H9 (cell line): ENCODE results near the gene AHI1. TPM values are rescaled to one million over a fixed set of nuclear protein-coding genes. Genes with fewer than 3 reads are reported as not detected.

Source experiments
- DNase-seq: peaks from one replicate; pipeline ENCODE4 v3.0.0-alpha.2; 2017
- H2AFZ ChIP-seq: one replicate; pipeline ENCODE4 v1.6.1; 2013; ENCODE audit warnings: mild to moderate bottlenecking, low read length, control low read depth, moderate library complexity
- H2AK5ac ChIP-seq: 2 replicates; pipeline ENCODE4 v1.6.1; 2013; ENCODE audit warnings: low read length, control low read depth, mixed read lengths; ENCODE audit not compliant: insufficient read length
- H2BK120ac ChIP-seq: one replicate; pipeline ENCODE4 v1.6.1; 2013; ENCODE audit warnings: low read depth, mild to moderate bottlenecking, low read length, control low read depth, inconsistent platforms; ENCODE audit not compliant: poor library complexity, severe bottlenecking
- H2BK12ac ChIP-seq: 2 replicates; pipeline ENCODE4 v1.6.1; 2013; ENCODE audit warnings: low read length, control low read depth, mixed read lengths, low read depth; ENCODE audit not compliant: insufficient read length
- H2BK15ac ChIP-seq: 2 replicates; pipeline ENCODE4 v1.6.1; 2013; ENCODE audit warnings: low read depth, low read length, control low read depth
- H2BK20ac ChIP-seq: one replicate; pipeline ENCODE4 v1.6.1; 2013; ENCODE audit warnings: low read depth, mild to moderate bottlenecking, low read length, control low read depth, inconsistent platforms; ENCODE audit not compliant: poor library complexity, severe bottlenecking
- H2BK5ac ChIP-seq: 2 replicates; pipeline ENCODE4 v1.6.1; 2013; ENCODE audit warnings: low read length, control low read depth, mixed read lengths; ENCODE audit not compliant: insufficient read length
- H3K14ac ChIP-seq: 2 replicates; pipeline ENCODE4 v1.6.1; 2013; ENCODE audit warnings: low read length, control low read depth; ENCODE audit not compliant: insufficient read depth
- H3K18ac ChIP-seq: 2 replicates; pipeline ENCODE4 v1.6.1; 2013; ENCODE audit warnings: low read depth, mild to moderate bottlenecking, mixed read lengths, low read length, control low read depth; ENCODE audit not compliant: insufficient read length
- H3K23ac ChIP-seq: 2 replicates; pipeline ENCODE4 v1.6.1; 2013; ENCODE audit warnings: low read length, control low read depth, mixed read lengths, low read depth; ENCODE audit not compliant: insufficient read length
- H3K23me2 ChIP-seq: 2 replicates; pipeline ENCODE4 v1.6.1; 2013; ENCODE audit warnings: low read depth, mild to moderate bottlenecking, mixed read lengths, low read length, control low read depth; ENCODE audit not compliant: insufficient read length, poor library complexity, severe bottlenecking
- H3K27ac ChIP-seq: 2 replicates; pipeline ENCODE4 v1.5.1; 2013; ENCODE audit warnings: low read length, control low read depth, mixed read lengths, low read depth; ENCODE audit not compliant: insufficient read length
- H3K27me3 ChIP-seq: 2 replicates; pipeline ENCODE4 v1.6.1; 2013; ENCODE audit warnings: low read length, control low read depth, inconsistent platforms; ENCODE audit not compliant: insufficient read depth
- H3K4ac ChIP-seq: 2 replicates; pipeline ENCODE4 v1.6.1; 2013; ENCODE audit warnings: low read depth, mild to moderate bottlenecking, control low read depth, inconsistent platforms, low read length, moderate library complexity
- H3K4me1 ChIP-seq: 2 replicates; pipeline ENCODE4 v1.6.1; 2013; ENCODE audit warnings: low read length, control low read depth, inconsistent platforms; ENCODE audit not compliant: insufficient read depth
- H3K4me2 ChIP-seq: 2 replicates; pipeline ENCODE4 v1.6.1; 2013; ENCODE audit warnings: low read length, control low read depth, mixed read lengths; ENCODE audit not compliant: insufficient read length, insufficient read depth
- H3K56ac ChIP-seq: 2 replicates; pipeline ENCODE4 v1.6.1; 2013; ENCODE audit warnings: low read depth, mild to moderate bottlenecking, mixed read lengths, low read length, control low read depth; ENCODE audit not compliant: insufficient read length
- H3K79me1 ChIP-seq: 2 replicates; pipeline ENCODE4 v1.6.1; 2013; ENCODE audit warnings: low read depth, mild to moderate bottlenecking, moderate library complexity, low read length, control low read depth, inconsistent platforms; ENCODE audit not compliant: insufficient read depth, poor library complexity, severe bottlenecking
- H3K79me2 ChIP-seq: 2 replicates; pipeline ENCODE4 v1.6.1; 2013; ENCODE audit warnings: low read length, control low read depth, inconsistent platforms; ENCODE audit not compliant: insufficient read depth
- H3K9ac ChIP-seq: 2 replicates; pipeline ENCODE4 v1.6.1; 2013; ENCODE audit warnings: low read length, control low read depth, mixed read lengths; ENCODE audit not compliant: insufficient read length; ENCODE audit errors: extremely low read depth
- H3K9me3 ChIP-seq: one replicate; pipeline ENCODE4 v1.6.1; 2013; ENCODE audit warnings: low read depth, low read length, inconsistent platforms; ENCODE audit not compliant: control insufficient read depth
- H3T11ph ChIP-seq: one replicate; pipeline ENCODE4 v1.6.1; 2013; ENCODE audit warnings: mild to moderate bottlenecking, low read length, control low read depth, inconsistent platforms
- H4K20me1 ChIP-seq: one replicate; pipeline ENCODE4 v1.6.1; 2013; ENCODE audit not compliant: control insufficient read depth, insufficient read length, insufficient read depth
- H4K5ac ChIP-seq: 2 replicates; pipeline ENCODE4 v1.6.1; 2013; ENCODE audit warnings: low read depth, mild to moderate bottlenecking, mixed read lengths, low read length, control low read depth; ENCODE audit not compliant: insufficient read length
- H4K8ac ChIP-seq: replicated peaks from 2 replicates; pipeline ENCODE4 v1.6.1; 2013; ENCODE audit warnings: low read length, control low read depth, mixed read lengths, low read depth; ENCODE audit not compliant: insufficient read length
- H4K91ac ChIP-seq: 2 replicates; pipeline ENCODE4 v1.6.1; 2013; ENCODE audit warnings: low read depth, mild to moderate bottlenecking, moderate library complexity, mixed read lengths, low read length, control low read depth; ENCODE audit not compliant: insufficient read length
- H3K27ac Mint-ChIP-seq, 3 experiments: 2 replicates in 2 of 3; 3 replicates in 1 of 3; pipeline ENCODE4 v1.8.0; 2020 to 2021; ENCODE audit warnings: mixed read lengths in 3 of 3, mild to moderate bottlenecking in 1 of 3, moderate library complexity in 1 of 3
- H3K27me3 Mint-ChIP-seq: 2 replicates; pipeline ENCODE4 v1.8.0; 2021; ENCODE audit warnings: low read depth, mild to moderate bottlenecking, moderate library complexity, mixed read lengths
- H3K36me3 Mint-ChIP-seq, 3 experiments: 2 replicates in 2 of 3; 3 replicates in 1 of 3; pipeline ENCODE4 v1.8.0; 2020 to 2021; ENCODE audit warnings: low read depth in 3 of 3, mixed read lengths in 3 of 3; ENCODE audit not compliant: insufficient read depth in 1 of 3
- H3K4me1 Mint-ChIP-seq, 2 experiments: 2 replicates each; pipeline ENCODE4 v1.8.0; 2020; ENCODE audit warnings: mixed read lengths in 2 of 2
- H3K4me3 Mint-ChIP-seq, 2 experiments: 2 replicates in 1 of 2; 3 replicates in 1 of 2; pipeline ENCODE4 v1.8.0; 2020 to 2021; ENCODE audit warnings: mild to moderate bottlenecking in 2 of 2, mixed read lengths in 2 of 2, moderate library complexity in 1 of 2
- H3K9me3 Mint-ChIP-seq, 2 experiments: 2 replicates in 1 of 2; 3 replicates in 1 of 2; pipeline ENCODE4 v1.8.0; 2020; ENCODE audit warnings: mild to moderate bottlenecking in 2 of 2, mixed read lengths in 2 of 2, moderate library complexity in 1 of 2
- whole genome bisulfite sequencing: extraction: QIAGEN DNeasy Blood & Tissue Kit; methylation state at CpG from one replicate; pipeline ENCODE4 v1.1.7; 2013; ENCODE audit warnings: missing lambda C conversion rate, low lambda C conversion rate, mixed read lengths; ENCODE audit not compliant: insufficient read length; ENCODE audit errors: extremely low coverage; 5-methylcytosine and 5-hydroxymethylcytosine counted together
- total RNA-seq: library from RNA; stranded (reverse); gene quantifications from 2 replicates; pipeline ENCODE4 v1.2.1, GENCODE V29; 2021
- TF ChIP-seq, protein P1 (sequence below): fragments of 200-600 bp; sonication (generic); conservative IDR thresholded peaks from 3 replicates; pipeline ENCODE4 v1.8.0; 2021; ENCODE audit warnings: antibody characterized with exemption, mild to moderate bottlenecking

Gene AHI1
- total RNA-seq, 1 experiment from 2014 or later: 9.9 TPM

DNA sequence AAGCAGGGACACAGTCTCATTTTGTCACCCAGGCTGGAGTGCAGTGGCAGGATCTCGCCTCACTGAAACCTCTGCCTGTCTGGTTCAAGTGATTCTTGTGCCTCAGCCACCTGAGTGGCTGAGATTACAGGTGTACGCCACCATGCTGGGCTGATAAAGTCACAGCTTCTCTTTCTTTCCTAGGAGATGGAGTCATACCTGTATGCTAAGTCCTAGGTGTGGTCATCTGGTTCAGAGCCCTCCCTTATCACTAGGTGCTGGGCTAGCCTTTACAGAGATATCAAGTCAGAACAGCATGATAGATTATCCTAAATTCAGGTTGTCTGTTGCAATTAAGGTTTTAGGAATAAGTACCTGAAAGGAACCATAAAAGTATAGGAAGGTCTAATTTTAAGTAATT, 86.7 kb downstream of the AHI1 start:
- H2BK12ac ChIP-seq: no peak overlapping the region
- H4K20me1 ChIP-seq: no peaks in the 10 kb centered on the region
- no peaks in the 10 kb centered on the region for H3K79me2 ChIP-seq
- no peaks in the 10 kb centered on the region for H3K9me3 ChIP-seq
- TF ChIP-seq, protein P1, sequence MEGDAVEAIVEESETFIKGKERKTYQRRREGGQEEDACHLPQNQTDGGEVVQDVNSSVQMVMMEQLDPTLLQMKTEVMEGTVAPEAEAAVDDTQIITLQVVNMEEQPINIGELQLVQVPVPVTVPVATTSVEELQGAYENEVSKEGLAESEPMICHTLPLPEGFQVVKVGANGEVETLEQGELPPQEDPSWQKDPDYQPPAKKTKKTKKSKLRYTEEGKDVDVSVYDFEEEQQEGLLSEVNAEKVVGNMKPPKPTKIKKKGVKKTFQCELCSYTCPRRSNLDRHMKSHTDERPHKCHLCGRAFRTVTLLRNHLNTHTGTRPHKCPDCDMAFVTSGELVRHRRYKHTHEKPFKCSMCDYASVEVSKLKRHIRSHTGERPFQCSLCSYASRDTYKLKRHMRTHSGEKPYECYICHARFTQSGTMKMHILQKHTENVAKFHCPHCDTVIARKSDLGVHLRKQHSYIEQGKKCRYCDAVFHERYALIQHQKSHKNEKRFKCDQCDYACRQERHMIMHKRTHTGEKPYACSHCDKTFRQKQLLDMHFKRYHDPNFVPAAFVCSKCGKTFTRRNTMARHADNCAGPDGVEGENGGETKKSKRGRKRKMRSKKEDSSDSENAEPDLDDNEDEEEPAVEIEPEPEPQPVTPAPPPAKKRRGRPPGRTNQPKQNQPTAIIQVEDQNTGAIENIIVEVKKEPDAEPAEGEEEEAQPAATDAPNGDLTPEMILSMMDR: no peak
- H3K4ac ChIP-seq: no peak overlapping the region
- DNase-seq: no peak
- no peaks in the 10 kb centered on the region for H3K79me1 ChIP-seq
- no peak overlapping the region for H3K23ac ChIP-seq
- H2BK5ac ChIP-seq: no peak overlapping the region
- H3K14ac ChIP-seq: no peak overlapping the region
- H4K5ac ChIP-seq: no peak overlapping the region
- Mint-ChIP-seq H3K9me3 (no peaks in the 10 kb centered on the region), H3K36me3 (no peaks in the 10 kb centered on the region), H3K4me1 (no peaks in the 10 kb centered on the region), H3K27ac (no peak overlapping the region), H3K4me3 (no peak overlapping the region), H3K27me3 (no peaks in the 10 kb centered on the region)
- H3K56ac ChIP-seq: no peak overlapping the region
- H3K4me1 ChIP-seq: no peaks in the 10 kb centered on the region
- H3K4me2 ChIP-seq: no peak overlapping the region
- no peaks in the 10 kb centered on the region for H3K23me2 ChIP-seq
- no peaks in the 10 kb centered on the region for H3K27me3 ChIP-seq
- no peak overlapping the region for H2AK5ac ChIP-seq
- H2BK20ac ChIP-seq: no peak overlapping the region
- H2AFZ ChIP-seq: no peak overlapping the region
- no peak overlapping the region for H2BK15ac ChIP-seq
- H3K27ac ChIP-seq: no peak overlapping the region
- H4K8ac ChIP-seq: no peak overlapping the region
- no peak overlapping the region for H3T11ph ChIP-seq
- no CpG with 5 or more reads among the region's 2 CpGs for WGBS
- no peak overlapping the region for H4K91ac ChIP-seq
- no peak overlapping the region for H3K18ac ChIP-seq
- no peak overlapping the region for H2BK120ac ChIP-seq
- no peak overlapping the region for H3K9ac ChIP-seq
